OCI-LY3 (cell line): ENCODE data around the gene SIGLEC14.

Source experiments
- H2AFZ ChIP-seq: fragments of 200-600, 300-600 bp; shearing (Covaris generic); 2 replicates; pipeline ENCODE4 v1.6.0; 2014; ENCODE audit warnings: antibody characterized with exemption, low read depth, low read length
- H3K27ac ChIP-seq: fragments of 200-600, 300-600 bp; sonication (generic); 2 replicates; pipeline ENCODE4 v1.5.1; 2014; ENCODE audit warnings: mild to moderate bottlenecking, low read length, moderate library complexity, mixed read lengths
- H3K27me3 ChIP-seq: fragments of 200-600, 300-600 bp; sonication (generic); 2 replicates; pipeline ENCODE4 v1.6.1; 2014; ENCODE audit warnings: low read depth, low read length, mixed read lengths
- H3K36me3 ChIP-seq: fragments of 200-600, 300-600 bp; sonication (generic); replicated peaks from 2 replicates; pipeline ENCODE3; 2014; ENCODE audit warnings: low read depth, low read length, mixed read lengths
- H3K4me1 ChIP-seq: fragments of 300-600, 200-600 bp; sonication (generic); 2 replicates; pipeline ENCODE4 v1.6.1; 2014; ENCODE audit warnings: low read length, mixed read lengths
- H3K4me2 ChIP-seq: fragments of 200-600, 300-600 bp; sonication (generic); 2 replicates; pipeline ENCODE4 v1.6.1; 2014; ENCODE audit warnings: low read length, mixed read lengths
- H3K4me3 ChIP-seq: fragments of 300-600, 200-600 bp; sonication (generic); 2 replicates; pipeline ENCODE4 v1.5.1; 2014; ENCODE audit warnings: antibody characterized with exemption, mild to moderate bottlenecking, low read length, moderate library complexity
- H3K79me2 ChIP-seq: fragments of 300-600, 200-600 bp; shearing (Covaris generic); 2 replicates; pipeline ENCODE4 v1.6.1; 2014; ENCODE audit warnings: mild to moderate bottlenecking, low read length, mixed read lengths
- H3K9ac ChIP-seq: fragments of 300-600, 200-600 bp; shearing (Covaris generic); 2 replicates; pipeline ENCODE4 v1.6.0; 2014; ENCODE audit warnings: mild to moderate bottlenecking, low read length, moderate library complexity
- H3K9me3 ChIP-seq: fragments of 200-600, 300-600 bp; shearing (Covaris generic); 2 replicates; pipeline ENCODE4 v1.6.1; 2014; ENCODE audit warnings: low read length, mixed read lengths; ENCODE audit not compliant: insufficient read depth
- H4K20me1 ChIP-seq: fragments of 200-600, 300-600 bp; sonication (generic); 2 replicates; pipeline ENCODE4 v1.6.1; 2016; ENCODE audit warnings: low read length, mixed read lengths; ENCODE audit not compliant: insufficient read depth
- CTCF ChIP-seq: fragments of 200-600, 300-600 bp; sonication (generic); IDR thresholded peaks from 2 replicates; pipeline ENCODE4 v1.5.1; 2014; ENCODE audit warnings: antibody characterized with exemption, low read length, low read depth
- EZH2phosphoT487 ChIP-seq: fragments of 200-600 bp; shearing (Covaris generic); IDR thresholded peaks from 2 replicates; pipeline ENCODE4 v1.6.1; 2018; ENCODE audit warnings: antibody characterized with exemption, mixed run types, low read depth

The SIGLEC14 gene

DNA sequence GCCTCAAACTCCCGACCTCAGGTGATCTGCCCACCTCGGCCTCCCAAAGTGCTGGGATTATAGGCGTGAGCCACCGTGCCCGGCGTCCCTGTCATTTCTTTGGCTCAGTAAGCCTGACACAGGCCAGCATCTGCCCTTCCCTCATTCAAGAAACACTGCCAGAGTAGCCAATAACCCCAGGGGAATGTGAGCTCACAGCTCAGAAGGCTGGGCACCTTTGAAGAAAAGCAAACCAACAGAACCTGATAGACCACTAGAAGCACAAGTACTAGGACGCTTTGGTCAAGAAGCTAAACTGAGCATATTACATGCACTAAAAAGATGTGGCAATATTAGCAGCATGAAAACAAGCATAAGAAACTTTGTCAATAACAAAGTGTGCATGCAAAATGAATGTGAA, 30.6 kb downstream of the SIGLEC14 start:
- no peak overlapping the region for H3K4me3 ChIP-seq
- H3K79me2 ChIP-seq: no peaks in the 10 kb centered on the region
- no peak overlapping the region for H3K9ac ChIP-seq
- H3K4me2 ChIP-seq: peak overlapping the region; percentile 26
- H4K20me1 ChIP-seq: no peaks in the 10 kb centered on the region
- H2AFZ ChIP-seq: no peak overlapping the region
- no peak for TF ChIP-seq EZH2phosphoT487
- TF ChIP-seq CTCF: no peak
- H3K9me3 ChIP-seq: peaks cover 16% of the 10 kb centered on the region
- H3K27ac ChIP-seq: no peak overlapping the region
- peaks cover 14% of the 10 kb centered on the region for H3K36me3 ChIP-seq
- H3K27me3 ChIP-seq: peaks cover 69% of the 10 kb centered on the region
- peaks cover 50% of the 10 kb centered on the region for H3K4me1 ChIP-seq

DNA sequence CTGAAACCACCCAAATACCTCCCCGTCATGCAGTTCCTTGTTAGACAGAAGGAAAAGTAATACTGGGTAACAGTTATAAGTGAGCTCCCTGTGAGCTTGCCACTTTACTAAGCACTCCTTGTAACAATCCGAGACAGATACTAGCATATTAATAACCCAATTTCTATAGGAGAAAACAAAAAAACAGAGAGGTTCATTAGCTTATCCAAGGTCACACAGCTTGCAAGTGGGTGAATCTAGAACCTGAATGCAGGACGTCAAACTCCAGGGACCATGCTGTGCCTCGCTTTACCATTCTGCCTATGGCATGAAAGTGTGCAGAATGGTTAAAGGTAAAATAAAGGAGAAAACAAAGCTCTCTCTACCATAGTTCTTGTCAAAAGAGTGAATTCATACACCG, 31.8 kb downstream of the SIGLEC14 start:
- peaks cover 72% of the 10 kb centered on the region for H3K27me3 ChIP-seq
- H3K9me3 ChIP-seq: peaks cover 16% of the 10 kb centered on the region
- no peak overlapping the region for H2AFZ ChIP-seq
- H3K36me3 ChIP-seq: peaks cover 14% of the 10 kb centered on the region
- H3K27ac ChIP-seq: no peak overlapping the region
- no peaks in the 10 kb centered on the region for H3K79me2 ChIP-seq
- H3K4me1 ChIP-seq: peaks cover 51% of the 10 kb centered on the region
- TF ChIP-seq EZH2phosphoT487 (no peak), CTCF (no peak)
- no peaks in the 10 kb centered on the region for H4K20me1 ChIP-seq
- H3K9ac ChIP-seq: no peak overlapping the region
- H3K4me2 ChIP-seq: no peak overlapping the region
- H3K4me3 ChIP-seq: no peak overlapping the region

DNA sequence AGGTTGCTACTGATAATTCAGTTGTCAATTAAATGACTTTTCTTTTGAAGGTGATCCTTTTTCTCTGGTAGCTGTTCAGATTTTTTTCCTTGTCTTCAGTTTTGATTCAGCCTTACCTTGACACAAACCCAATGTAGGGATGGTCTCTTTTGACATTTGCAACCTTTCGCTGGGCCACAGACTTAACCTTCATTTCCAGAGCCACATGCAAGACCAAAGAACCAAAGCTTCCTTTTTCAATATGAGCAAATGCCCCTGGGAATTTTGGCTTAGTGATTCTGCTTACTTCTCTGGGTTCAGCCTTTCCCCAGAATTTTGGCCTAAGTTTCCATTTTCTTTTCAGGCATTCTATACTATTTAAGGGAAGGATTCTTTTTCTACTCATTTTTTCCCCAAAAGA, 36.0 kb downstream of the SIGLEC14 start:
- Histone ChIP-seq H3K27ac (no peak overlapping the region), H3K27me3 (peaks cover 72% of the 10 kb centered on the region), H2AFZ (no peak overlapping the region), H3K4me2 (peak overlapping the region; percentile 34), H3K9ac (no peak overlapping the region), H3K4me1 (peaks cover 58% of the 10 kb centered on the region), H3K9me3 (peaks cover 16% of the 10 kb centered on the region), H3K4me3 (no peak overlapping the region), H3K79me2 (no peaks in the 10 kb centered on the region), H3K36me3 (peaks cover 21% of the 10 kb centered on the region), H4K20me1 (no peaks in the 10 kb centered on the region)
- TF ChIP-seq EZH2phosphoT487 (no peak), CTCF (no peak)

DNA sequence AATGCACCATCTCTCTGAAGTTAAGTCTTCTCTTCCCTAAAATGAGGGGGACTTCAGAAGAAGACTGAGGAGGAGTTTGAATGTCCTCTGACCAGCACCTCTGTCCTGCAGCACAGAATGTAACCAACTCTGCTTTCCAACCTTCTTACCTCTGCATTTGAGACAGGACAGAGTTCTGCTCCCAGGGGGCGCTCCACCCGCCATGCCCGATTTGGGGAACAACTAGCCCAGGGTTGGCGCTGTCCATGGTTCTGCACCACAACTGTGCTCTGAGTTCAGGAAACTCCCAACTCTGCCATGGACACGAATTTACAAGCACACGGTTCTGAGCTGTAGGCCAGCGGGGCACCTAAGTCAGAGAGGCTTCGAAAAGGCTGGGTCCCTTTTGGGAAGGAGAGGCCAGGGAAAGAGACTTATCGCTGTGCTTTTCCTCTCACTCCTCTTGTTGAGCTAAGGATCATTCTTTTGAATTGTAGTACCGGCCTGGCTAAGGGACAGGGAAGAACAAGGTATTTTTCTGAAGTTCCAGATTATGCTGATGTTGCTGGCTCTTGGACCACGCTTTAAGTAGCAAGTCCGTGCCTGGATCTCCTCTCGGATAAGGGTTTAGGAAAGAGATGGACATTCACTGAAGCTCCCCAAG, 38.6 kb downstream of the SIGLEC14 start:
- H3K9me3 ChIP-seq: peaks cover 10% of the 10 kb centered on the region; the same call in 1 of the 2 replicates
- H3K27ac ChIP-seq: peak overlapping the region; percentile 91
- no peaks in the 10 kb centered on the region for H4K20me1 ChIP-seq
- H2AFZ ChIP-seq: no peak overlapping the region
- peaks cover 20% of the 10 kb centered on the region for H3K36me3 ChIP-seq
- peak overlapping the region; percentile 43; the same call in 1 of the 2 replicates for H3K9ac ChIP-seq
- H3K79me2 ChIP-seq: no peaks in the 10 kb centered on the region
- H3K4me1 ChIP-seq: peaks cover 52% of the 10 kb centered on the region
- peak overlapping the region; percentile 89 for H3K4me2 ChIP-seq
- no peak for TF ChIP-seq EZH2phosphoT487
- peak; percentile 98 for TF ChIP-seq CTCF
- peaks cover 57% of the 10 kb centered on the region for H3K27me3 ChIP-seq
- peak overlapping the region; percentile 56; the same call in 1 of the 2 replicates for H3K4me3 ChIP-seq
